G401 (cell line): ENCODE data around the gene PLXNB2. TPM values are rescaled to one million over a fixed set of nuclear protein-coding genes. Genes with fewer than 3 reads are reported as not detected.
A peak's percentile ranks its signal among the peaks of the same experiment; 100 is the strongest.

Source experiments
- DNase-seq: peaks from one replicate; pipeline ENCODE4 v3.0.0-alpha.2; 2015; ENCODE audit warnings: low spot score
- in situ Hi-C: cut with HindIII; loops from 2 replicates; pipeline ENCODE4 v1.10.0; 2016; ENCODE audit warnings: low sequenced_read_pairs, mixed read lengths
- total RNA-seq: library from RNA; depleted of rRNA; stranded (reverse); fragments of >200 nt; shearing (Covaris generic); gene quantifications from 2 replicates; pipeline ENCODE4 v1.2.3, GENCODE V29; 2014

The PLXNB2 gene
- total RNA-seq, 1 experiment from 2014 or later: 100 TPM

DNA sequence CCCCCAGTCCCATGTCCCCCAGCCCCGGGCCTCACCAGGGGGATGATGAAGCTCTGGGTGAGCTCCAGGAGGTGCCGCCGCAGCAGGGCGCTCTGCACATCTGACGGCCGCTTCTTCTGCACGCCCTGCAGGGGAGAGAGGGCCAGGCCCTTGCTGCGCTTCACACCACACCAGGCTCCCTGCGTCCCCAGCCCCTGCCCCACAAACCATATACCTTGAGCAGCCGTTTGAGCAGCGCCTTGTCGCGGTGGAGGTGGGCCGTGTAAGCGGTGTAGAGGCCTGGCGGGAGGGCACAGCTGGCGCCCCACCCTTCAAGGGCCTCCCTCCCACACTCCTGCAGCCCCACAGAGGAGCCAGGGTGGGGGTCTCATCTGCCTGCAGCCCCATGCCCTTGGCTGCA lies 6.2 kb upstream of the PLXNB2 start:
- in situ Hi-C loops: no loop called here
- DNase-seq: no peak

DNA sequence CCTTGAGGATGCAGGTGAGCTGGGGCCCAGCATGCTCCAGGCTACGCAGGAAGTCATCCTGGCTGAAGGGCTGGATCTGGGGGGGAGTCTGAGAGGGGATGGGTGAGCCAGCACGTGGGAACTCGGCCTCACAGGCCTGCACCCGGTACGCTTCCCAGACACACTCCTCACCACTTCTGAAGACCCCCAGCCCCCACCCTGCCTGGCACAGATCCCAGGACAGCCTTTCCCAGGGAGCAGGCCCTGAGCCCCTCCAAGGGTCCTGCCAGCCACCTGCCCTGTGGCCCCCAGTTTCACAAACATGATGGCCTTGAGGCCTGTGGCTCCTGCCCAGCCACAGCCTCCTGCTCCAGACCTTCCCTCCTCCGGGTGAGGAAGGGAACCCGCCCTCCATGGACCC lies 5.6 kb upstream of the PLXNB2 start:
- DNase-seq: no peak
- in situ Hi-C loops: no loop called here

DNA sequence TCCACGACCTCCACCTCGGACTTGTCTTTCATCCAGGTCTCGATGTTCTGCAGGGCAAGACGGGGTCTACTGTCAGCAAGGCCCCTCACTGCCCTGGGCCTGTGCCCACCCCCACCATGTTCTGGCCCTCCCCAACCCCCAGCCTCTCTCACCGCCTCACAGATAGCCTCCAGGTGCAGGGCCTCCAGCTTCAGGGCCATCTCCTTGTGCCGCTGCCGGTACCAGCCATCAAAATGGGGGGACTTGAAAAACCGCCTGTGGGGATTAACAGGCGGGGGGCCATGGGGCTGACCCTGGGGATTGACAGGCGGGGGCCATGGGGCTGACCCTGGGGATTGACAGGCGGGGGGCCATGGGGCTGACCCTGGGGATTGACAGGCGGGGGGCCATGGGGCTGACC lies 4.9 kb upstream of the PLXNB2 start:
- DNase-seq: no peak
- in situ Hi-C loops: no loop called here

- peak; percentile 32 for DNase-seq
- in situ Hi-C loops: no loop called here
Measured at GRCh38 chr22:50311606-50312351, 4.3 kb upstream of the PLXNB2 start.

GRCh38 chr22:50310949-50311444 lies 3.6 kb upstream of the PLXNB2 start:
- DNase-seq: no peak
- in situ Hi-C loops: no loop called here

DNA sequence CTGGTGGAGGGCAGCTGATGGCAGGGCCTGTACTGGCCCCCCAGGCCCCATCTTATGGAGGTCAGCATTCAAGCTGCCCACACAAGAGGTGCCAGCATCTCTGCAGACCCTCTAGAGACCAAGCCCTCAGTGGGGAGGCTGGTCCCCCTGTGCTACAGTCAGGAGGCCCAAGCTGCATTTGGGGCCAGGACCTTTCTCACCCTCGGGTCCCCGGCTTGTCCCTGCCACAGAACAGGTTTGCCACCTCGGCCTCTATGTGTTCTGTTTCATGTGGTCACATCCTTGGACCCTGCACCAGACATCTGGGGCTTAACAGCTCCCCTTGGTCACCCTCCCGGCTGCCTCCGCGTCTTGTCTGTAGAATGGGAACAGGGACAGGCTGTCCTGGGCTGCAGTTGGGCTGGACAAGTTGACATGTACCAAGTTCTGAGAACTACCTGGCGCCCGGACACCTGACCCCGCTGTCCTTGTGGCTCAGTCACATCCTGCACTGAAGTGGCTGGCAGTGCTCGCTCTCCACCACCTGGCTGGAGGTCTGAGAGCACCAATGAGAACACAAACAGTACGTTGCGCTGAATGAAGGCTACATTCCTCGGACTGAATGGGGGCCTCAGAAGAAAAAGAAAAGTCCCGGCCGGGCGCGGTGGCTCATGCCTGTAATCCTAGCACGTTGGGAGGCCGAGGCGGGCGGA lies 2.7 kb upstream of the PLXNB2 start:
- in situ Hi-C loops: no loop called here
- no peak for DNase-seq

GRCh38 chr22:50309601-50309991 lies 2.1 kb upstream of the PLXNB2 start:
- DNase-seq: no peak
- in situ Hi-C loops: no loop called here

DNA sequence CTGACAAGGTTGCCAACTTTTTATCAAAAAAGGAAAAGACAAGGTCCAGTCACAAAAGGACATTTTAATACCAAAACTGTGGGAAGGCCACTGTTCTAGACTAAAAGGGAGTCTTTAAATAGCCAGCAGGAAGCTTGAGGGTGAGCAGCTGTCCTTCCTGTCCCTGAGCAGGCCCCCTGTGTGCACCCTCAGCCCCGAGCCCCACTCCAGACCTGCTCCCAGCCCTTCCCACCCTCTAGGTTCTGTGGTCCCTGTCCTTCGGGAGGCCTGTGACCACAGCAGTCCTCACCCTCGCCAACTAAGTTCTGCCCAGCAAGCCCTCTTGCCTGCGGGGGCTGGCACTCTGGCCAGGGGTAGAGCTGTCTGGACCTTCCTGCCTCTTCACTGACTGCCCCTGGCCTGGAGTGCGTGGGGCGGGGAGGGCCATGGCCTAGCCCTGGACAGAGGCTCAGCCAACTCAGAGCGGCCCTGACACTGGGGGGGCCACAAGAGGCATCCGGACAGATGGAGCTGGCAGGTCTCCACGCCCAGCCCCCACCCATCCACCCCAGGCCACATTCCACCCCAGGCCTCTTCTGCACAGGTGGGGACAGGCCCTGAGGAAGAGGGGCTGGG lies 1.6 kb upstream of the PLXNB2 start:
- DNase-seq: no peak
- in situ Hi-C loops: no loop called here

GRCh38 chr22:50308597-50308935 lies 1.1 kb upstream of the PLXNB2 start:
- DNase-seq: no peak
- in situ Hi-C loops: no loop called here

- in situ Hi-C loops: no loop called here
- DNase-seq: no peak
Measured at GRCh38 chr22:50307890-50308596, 597 bp upstream of the PLXNB2 start.

- in situ Hi-C loops: no loop called here
- DNase-seq: peak; percentile 61
Measured at GRCh38 chr22:50305923-50306566, 1.4 kb downstream of the PLXNB2 start.

- in situ Hi-C loops: no loop called here
- DNase-seq: no peak
Measured at GRCh38 chr22:50305393-50305922, 2.0 kb downstream of the PLXNB2 start.

DNA sequence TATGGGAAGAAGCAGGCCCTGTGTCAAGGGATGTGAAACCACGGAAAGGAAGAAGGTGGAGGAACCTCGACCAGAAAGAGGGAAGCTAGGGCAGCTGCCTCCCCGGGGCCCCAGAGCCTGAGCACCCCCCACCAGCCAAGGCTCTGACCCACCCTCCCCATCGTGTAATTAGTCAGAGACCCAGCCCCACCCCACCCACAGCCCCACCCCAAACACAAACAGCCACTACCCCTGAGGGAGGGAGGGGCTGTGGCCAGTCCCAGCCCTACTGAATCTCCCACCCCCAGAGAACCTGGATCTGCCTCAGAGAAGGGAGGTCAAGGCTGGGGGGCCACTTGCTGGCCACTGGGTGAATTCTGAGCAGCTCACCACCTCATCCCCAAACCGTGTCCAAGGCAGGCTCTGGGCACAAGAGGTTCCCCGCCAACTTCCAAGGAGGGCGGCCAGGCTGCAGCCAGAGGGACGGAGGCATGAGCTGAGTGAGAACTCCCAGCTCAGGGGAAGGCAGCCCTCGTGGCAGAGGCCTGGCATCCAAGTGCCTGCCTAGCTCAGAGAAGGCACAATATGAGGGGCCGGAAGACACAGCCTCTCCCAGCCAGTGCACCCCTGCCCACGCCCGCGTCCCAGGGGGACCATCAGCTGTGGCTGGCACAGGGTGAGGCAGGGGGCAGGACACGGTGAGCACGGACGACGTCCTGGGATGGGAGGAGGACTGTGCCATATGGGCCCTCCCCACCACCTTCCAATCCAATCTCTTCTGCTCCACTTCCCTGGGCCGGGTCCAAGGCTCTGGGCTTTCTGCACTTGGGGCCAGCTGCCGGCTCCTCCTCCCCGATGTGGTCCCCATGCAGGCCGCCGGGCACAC lies 2.7 kb downstream of the PLXNB2 start:
- in situ Hi-C loops: no loop called here
- DNase-seq: peak; percentile 96

DNA sequence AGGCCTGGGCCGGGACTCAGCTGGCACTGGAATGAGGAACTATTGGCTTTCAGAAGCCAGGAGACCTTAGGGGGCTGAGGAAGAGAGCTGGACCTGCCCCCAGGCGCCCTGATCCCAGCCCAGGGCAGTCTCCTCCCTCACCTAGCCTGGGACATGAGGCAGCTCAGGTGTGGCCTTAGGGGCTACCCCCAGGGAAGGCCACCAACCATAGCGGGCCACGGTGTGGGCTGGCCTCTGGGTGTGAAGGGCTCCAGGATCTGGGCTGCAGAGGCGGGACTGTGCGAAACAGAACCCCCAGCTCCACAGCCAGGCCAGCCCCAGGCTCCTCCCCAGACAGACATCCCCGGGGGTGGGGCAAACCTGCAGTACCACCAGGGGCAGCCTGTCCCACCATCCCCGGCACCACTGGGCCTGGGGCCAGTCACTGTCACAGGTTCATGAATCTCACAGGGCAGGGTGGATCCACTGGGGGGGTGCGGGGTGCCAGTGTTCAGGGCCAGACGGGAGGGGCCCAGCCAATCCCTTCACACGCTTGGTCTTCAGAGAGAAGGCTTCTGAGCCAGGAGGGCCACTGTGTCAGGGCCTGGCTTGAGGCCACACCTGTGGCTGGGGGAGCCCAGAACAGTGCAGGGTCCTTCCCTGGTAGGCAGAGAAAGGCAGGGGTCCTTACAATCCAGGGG lies 3.5 kb downstream of the PLXNB2 start:
- in situ Hi-C loops: no loop called here
- DNase-seq: peak; percentile 70

GRCh38 chr22:50303515-50303847 lies 4.0 kb downstream of the PLXNB2 start:
- in situ Hi-C loops: no loop called here
- no peak for DNase-seq

- in situ Hi-C loops: no loop called here
- peak; percentile 75 for DNase-seq
Measured at GRCh38 chr22:50302564-50302963, 4.9 kb downstream of the PLXNB2 start.

DNA sequence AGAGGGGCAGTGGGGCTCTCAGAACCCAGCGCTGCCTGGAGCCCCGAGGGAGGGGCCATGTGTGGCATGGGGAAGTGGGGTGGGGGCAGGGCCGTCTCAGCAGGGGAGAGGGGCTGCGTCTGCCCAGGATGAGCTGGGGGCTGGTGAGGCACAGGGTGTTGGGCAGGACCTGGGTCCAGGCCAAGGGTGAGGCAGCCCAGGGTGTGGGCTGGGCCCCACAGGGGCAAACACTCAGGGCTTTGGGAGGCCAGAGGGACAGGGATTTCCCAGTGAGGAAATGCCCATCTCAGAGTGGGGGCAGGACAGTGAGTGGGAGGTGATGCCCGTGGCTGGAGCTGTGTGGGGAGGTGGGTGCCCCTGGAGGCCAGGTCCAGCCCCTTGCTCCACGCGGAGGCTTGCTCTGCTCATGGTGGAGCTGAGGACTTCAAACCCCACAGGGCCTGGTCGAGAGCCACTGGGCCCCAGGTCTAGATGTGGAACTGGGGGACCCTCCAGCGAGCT lies 5.4 kb downstream of the PLXNB2 start:
- in situ Hi-C loops: no loop called here
- no peak for DNase-seq

GRCh38 chr22:50301581-50301991 lies 5.9 kb downstream of the PLXNB2 start:
- in situ Hi-C loops: no loop called here
- peak; percentile 25 for DNase-seq
